ENCODE data around the gene SPINDOC. TPM values are rescaled to one million over a fixed set of nuclear protein-coding genes. Genes with fewer than 3 reads are reported as not detected.
A peak's percentile ranks its signal among the peaks of the same experiment; 100 is the strongest.
"Not testable (repeated sequence)": the region's sequence is repeated elsewhere in the genome, so short reads cannot be mapped to it uniquely, and the experiment has no call there.

The SPINDOC gene
- total RNA-seq, 2 donors from 2014 or later: 11.8 to 15.1 TPM

DNA sequence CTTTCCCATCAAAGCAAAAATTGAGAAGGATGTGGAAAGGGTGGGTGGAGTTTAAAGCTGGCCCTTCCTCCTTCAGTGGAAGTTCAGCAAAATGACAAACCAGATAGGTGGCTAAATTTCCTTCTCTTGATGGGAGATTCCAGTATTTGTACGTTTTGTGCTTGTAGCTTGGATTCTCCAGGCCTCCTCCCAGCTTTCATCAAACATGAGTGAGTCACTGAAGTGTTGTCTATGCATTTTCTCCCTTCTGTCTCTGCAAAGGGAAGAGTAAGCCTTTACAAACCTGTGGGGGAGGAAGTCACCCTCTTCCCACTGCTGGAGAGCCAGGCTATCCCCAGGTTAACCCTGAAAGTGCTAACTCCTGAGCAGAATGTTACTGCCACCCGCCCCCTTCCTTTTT is 32.0 kb downstream of the SPINDOC start:
- peak; percentile 43 for DNase-seq (ENCODE audit: low spot score)
- intact Hi-C loops (cut with DNase I): no loop called here

DNA sequence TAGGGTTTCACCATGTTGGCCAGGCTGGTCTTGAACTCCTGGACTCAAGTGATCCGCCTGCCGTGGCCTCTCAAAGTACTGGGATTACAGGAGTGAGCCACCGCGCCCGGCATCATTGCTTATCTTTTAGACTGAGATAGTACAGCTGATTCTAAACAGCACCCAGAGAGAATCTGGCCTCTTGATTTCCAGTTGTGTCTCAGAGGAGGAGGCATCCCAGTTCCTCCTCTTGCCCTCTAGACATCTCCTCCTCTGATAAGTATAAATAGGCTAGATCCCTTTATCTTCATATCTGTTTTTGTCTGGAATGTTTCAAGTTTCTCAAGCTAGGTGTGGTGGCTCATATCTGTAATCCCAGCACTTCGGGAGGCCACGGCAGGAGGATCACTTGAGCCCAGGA is 32.7 kb downstream of the SPINDOC start:
- DNase-seq (ENCODE audit: low spot score): peak; percentile 49
- intact Hi-C loops (cut with DNase I): no loop called here

DNA sequence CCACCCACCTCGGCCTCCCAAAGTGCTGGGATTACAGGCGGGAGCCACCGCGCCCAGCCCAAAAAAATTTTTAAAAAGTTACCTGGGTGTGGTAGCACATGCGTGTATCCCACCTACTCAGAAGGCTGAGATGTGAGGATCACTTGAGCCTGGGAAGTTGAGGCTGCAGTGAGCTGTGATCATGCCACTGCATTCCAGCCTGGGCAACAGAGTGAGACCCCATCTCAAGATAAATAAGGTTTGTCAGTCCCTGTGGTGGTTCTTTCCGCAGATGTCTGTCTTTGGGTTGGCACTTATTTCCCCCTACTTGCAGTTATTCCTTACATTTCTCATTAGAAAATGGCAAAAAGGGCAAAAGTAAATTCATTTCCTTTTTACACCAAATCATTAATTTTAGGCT is 33.6 kb downstream of the SPINDOC start:
- intact Hi-C loops (cut with DNase I): no loop called here
- DNase-seq (ENCODE audit: low spot score): peak; percentile 4

DNA sequence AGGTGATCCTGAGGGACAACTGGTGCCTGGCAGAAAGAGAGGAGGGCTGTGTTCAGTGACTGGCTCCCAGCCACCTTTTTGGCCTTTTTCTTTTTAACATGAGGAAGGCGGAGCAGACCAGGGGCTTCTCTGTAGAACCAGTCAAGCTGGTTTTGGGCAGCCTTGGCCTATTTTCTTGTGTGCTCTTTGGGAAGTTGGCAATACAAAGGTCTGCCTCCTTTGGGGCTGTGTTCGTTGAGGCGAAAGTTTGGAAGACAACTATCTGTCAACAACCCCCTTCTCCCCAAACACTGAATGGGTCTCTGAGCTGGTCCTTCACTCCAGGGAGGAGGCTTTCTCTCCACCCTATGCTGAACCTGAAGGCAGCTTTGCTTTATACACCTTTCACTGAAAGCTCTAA is 34.1 kb downstream of the SPINDOC start:
- intact Hi-C loops (cut with DNase I): no loop called here
- no peak for DNase-seq (ENCODE audit: low spot score)

DNA sequence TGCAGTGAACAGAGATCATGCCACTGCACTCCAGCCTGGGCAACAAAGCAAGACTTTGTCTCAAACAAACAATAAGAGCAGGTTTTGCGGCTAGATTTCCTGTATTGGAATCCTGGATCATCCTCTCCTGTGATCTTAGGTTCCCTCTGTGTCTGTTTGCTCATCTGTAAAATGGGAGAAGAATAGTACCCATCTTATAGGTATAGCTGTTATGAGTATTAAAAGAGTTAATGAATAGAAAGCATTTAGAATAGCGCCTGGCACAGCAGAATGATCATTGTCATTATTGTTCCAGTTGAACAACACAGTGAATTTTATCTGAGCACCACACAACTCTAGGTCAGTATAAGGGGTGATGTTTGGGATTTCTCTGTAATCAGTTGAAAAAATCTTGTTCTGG is 36.4 kb downstream of the SPINDOC start:
- no peak for DNase-seq (ENCODE audit: low spot score)
- intact Hi-C loops (cut with DNase I): no loop called here

DNA sequence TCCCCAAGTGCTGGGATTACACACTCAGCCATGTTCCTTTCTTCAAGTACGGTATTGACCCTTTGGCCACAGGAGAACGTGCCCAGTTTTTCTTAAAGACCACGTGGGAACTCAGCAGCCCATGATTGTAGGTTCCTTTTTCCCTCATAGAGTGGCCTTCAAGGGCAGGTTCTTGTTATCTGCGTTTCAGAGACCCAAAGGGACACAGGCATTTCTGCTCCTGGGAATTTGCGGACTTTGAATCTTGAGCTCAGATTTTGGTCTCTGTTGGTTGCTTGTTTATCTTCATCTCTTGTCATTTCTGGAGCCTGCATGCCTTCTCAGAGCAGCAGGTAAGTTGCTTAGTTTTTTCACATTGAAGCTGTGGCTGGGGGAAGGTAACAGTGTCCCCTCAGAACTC is 37.7 kb downstream of the SPINDOC start:
- DNase-seq (ENCODE audit: low spot score): peak; percentile 3

DNA sequence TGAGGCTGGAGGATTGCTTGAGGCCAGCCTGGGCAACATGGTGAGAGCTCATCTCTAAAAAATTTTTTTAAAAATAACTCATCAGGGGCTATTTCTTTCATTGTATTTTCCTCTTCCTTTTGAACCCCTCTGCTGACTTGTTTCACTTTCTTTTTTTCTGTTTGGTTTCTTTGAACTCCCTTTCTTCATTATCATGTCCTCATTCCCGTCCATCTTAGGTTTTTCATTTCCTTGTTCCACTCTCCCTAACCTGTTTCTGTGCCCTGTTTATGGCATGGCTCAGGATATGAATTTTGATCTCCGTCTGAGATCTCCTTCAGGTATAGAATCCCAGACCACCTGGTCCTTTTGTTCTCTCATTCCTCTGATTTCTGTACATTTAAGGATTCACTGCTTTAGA is 38.1 kb downstream of the SPINDOC start:
- intact Hi-C loops (cut with DNase I): no loop called here
- peak; percentile 9 for DNase-seq (ENCODE audit: low spot score)

More for the DNA sequence above, 37.7 kb downstream of the SPINDOC start:
- intact Hi-C loops (cut with DNase I): no loop called here

DNA sequence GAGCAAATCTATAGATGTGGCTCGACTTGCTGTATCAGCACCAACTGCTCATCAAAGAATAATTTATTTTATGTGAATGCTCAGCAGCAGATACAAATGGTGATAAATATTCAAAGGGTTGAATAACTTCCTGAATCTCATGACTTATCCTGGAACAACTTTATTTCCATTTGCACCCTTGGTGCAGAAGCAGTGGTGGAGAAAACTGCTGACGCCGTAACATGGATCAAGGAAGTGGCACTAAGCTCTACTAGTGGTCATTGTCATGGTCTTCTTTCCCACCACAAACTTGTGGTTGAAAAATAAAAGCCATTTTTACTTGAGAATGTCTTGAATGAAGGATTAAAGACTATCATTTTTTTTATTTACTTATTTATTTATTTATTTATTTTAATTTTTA is 40.2 kb downstream of the SPINDOC start:
- DNase-seq (ENCODE audit: low spot score): no peak
- intact Hi-C loops (cut with DNase I): no loop called here

DNA sequence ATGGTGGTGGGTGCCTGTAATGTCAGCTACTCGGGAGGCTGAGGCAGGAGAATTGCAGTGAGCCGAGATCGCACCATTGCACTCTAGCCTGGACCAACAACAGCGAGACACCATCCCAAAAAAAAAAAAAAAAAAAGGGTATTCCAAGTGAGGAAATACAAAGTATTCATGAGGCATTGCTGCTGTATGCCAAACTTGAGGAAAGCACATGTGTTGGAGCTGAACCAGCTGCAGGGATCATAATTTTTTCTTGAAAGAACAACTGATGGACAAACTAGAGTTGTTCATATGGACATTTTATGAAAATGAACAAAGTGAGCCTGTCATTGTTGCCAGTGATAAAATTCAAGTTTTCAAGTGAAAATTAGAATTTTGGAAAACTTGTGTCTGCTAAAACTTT is 41.4 kb downstream of the SPINDOC start:
- no peak for DNase-seq (ENCODE audit: low spot score)
- intact Hi-C loops (cut with DNase I): no loop called here

DNA sequence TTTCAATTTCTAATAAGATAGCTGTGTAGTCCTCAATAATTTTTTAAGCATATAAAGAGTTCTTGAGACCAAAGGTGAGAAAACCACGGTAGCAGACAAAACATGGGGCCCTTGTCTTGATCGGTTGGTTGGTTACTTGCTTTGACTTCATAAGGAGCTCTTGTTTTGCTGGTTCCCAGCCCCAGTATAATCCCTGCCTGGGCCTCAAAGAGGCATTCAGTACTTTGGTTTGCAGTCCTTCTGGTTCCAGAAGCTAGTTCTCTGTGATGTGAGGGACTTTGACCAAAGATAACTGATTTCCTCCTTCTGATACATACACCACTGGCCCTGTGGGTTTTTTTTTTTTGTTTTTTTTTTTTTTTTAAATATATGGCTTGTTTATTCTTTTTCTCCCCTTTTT is 42.7 kb downstream of the SPINDOC start:
- peak; percentile 1 for DNase-seq (ENCODE audit: low spot score)
- intact Hi-C loops (cut with DNase I): no loop called here

DNA sequence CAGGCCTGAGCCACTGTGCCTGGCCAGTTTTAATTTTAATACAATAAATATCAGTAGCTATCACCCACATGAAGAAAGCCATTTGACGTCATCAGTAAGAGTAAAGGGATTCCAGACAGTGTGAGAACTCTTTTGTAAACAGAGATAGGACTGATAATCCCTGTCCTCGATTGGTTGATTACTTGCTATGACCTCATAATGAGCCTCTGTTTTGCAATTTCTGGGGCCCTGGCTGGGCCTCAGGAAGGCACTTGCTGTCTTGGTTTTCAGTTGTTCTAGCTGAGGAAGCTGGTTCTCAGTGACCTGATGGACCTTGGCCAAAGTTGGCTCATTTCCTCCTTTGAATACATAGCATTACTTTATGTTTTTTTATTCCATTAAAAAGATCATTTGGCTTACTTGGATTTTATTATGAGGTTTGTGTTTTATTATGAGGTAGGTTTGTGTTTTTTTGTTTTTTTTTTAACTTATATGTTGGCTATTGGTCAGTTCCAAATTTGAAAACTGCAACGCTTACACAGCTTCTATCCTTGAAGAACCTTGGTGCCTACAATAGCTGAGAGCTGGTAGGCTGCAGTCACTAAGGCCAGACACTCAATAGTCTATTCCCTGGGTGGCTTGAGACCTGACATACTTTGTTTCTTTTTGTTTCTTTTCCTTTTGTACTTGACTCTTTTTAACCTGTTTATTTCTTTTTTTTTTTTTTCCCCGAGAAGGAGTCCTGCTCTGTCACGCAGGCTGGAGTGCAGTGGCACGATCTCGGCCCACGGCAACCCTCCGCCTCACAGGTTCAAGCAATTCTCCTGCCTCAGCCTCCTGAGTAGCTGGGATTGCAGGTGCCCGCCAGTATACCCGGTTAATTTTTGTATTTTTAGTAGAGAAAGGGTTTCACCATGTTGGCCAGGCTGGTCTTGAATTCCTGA is 45.6 kb downstream of the SPINDOC start:
- DNase-seq (ENCODE audit: low spot score): peak; percentile 82

DNA sequence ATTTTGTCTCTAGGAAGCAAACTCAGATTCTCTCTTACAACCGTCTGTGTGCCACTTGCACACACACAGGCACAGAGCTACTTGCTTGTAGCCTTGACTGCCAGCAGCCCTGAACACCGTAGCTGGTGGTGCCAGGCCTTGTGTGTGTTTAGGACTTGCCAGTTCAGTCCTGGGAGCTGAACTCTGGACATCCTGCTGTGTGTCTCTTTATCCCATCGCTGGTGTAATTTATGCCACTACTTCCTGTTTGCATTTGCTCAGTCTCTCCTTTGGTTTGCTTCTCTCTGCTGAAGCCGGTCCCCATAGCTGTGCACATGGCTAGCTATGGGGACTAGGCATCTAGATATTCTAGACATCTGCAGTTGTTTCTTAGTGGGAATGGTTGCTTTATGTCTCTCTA is 49.7 kb downstream of the SPINDOC start:
- peak; percentile 35 for DNase-seq (ENCODE audit: low spot score)
- intact Hi-C loops (cut with DNase I): no loop called here

More for the DNA sequence above, 45.6 kb downstream of the SPINDOC start:
- intact Hi-C loops (cut with DNase I): no loop called here

DNA sequence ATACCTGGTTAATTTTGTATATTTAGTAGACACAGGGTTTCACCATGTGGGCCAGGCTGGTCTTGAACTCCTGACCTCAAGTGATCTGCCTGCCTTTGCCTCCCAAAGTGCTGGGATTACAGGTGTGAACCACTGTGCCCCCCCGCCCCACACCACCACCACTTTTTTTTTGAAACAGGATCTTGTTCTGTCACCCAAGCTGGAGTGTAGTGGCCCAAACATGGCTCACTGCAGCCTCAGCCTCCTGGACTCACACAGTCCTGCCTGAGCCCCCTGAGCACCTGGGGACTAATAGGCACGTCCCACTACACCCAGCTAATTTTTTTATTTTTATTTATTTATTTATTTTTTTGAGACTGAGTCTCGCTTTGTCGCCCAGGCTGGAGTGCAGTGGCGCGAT is 50.4 kb downstream of the SPINDOC start:
- intact Hi-C loops (cut with DNase I): not testable (repeated sequence)
- DNase-seq (ENCODE audit: low spot score): peak; percentile 29

DNA sequence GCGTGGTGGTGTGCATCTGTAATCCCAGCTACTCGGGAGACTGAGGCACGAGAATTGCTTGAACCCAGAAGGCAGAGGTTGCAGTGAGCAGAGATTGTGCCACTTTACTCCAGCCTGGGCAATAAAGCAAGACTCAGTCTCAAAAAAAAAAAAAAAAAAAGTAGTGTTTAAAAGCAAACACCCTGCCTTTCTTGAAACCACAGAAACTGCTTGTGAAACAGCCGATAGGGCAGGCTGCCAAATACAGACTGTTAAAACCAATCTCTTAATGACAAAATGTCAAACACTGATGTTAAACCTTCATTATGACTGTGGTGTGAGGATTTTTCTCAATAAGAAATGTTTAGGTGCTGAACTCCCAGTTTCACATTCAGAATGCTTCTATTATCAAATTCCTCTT is 53.0 kb downstream of the SPINDOC start:
- intact Hi-C loops (cut with DNase I): no loop called here
- peak; percentile 87 for DNase-seq (ENCODE audit: low spot score)

DNA sequence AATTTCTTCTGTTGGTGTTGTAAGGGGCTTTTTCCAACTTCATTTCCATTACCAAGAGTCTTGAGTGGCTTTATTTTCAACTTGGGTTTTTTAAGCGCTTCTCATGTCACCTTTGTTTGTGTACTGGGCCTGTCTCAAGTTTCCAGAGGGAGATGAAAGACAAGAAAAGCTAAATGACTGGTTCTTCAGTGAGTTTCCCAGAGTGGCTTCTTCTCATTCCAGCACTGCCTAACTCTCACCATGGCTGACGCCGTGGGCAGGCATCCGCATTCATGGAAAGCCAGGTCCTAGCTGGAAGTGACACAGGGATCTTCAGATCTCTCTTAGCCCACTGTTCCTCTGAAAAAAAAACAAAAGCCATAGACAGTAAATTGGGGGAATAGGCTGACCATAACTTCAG is 54.3 kb downstream of the SPINDOC start:
- intact Hi-C loops (cut with DNase I): no loop called here
- peak; percentile 43 for DNase-seq (ENCODE audit: low spot score)

DNA sequence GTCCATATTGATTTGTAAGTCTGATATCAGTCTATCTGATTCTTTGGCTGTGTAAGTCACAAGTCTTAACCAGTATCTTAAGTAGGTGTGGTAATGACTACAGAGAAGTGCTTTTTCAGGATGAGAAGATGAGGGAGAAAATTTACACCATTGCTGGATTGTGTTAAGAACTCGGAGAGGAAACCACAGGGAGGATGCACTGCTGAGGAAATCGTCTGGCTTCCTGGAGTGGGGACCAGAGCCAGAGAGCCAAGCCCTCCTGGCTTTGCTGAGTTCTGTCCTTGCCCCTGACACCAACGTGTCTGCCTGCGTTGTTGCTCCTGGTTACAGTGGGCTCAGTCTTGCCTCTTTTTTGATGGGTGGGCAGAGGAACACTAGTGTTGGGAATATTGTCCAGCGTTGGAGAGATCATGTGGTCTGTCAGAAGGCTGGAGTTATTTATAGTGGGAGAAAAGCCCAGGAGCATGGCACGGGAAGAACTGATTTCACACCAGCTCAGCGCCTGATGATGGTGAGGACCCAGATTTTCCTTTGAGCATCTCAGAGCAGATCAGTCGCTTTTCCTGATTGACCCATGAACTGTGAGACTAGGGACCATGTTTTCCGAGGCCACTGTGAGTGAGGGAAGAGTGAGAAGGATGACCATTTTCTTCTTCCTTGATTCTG is 55.3 kb downstream of the SPINDOC start:
- DNase-seq (ENCODE audit: low spot score): peak; percentile 31
- intact Hi-C loops (cut with DNase I): no loop called here

DNA sequence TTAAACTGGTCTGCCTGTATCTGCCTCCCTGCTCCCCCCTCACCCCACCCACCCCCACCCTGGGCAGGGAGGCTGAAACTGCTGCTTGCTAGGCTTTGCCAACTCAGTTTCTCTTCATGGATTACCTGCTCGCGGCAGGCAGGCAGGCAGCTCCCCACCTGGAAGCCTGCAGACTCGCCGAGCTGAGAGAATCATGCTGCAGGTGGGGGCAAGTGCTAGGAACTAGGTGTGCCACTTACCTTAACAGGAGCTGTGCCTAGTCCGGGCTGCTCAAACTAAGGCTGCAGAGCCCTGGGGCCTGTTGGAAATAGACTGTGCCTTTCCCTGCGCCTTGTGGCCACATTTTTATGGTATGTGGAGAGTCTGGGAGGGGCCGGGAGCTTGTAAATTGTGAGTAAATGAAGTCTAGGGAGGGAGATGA is 55.9 kb downstream of the SPINDOC start:
- peak; percentile 45 for DNase-seq (ENCODE audit: low spot score)
- intact Hi-C loops (cut with DNase I): no loop called here

DNA sequence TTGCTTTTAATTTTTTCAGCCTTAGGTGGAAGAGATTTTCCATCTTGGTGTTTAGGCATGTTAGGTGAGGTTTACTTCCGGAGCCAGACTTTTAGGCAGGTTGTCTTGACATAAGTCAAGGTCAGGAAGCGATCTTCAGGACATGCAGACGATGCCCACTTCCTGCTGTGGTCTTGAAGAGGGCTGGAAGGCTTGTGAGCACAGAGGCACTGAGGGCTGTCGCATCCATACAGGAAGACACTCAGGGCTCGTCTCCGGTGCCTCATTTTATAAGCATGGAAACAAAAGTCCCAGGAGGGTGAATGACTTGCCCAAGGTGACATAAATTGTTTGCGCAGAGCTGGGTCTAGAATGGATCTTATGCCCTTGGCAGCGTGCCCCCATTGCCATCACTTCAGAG is 56.4 kb downstream of the SPINDOC start:
- intact Hi-C loops (cut with DNase I): no loop called here
- peak; percentile 46 for DNase-seq (ENCODE audit: low spot score)

DNA sequence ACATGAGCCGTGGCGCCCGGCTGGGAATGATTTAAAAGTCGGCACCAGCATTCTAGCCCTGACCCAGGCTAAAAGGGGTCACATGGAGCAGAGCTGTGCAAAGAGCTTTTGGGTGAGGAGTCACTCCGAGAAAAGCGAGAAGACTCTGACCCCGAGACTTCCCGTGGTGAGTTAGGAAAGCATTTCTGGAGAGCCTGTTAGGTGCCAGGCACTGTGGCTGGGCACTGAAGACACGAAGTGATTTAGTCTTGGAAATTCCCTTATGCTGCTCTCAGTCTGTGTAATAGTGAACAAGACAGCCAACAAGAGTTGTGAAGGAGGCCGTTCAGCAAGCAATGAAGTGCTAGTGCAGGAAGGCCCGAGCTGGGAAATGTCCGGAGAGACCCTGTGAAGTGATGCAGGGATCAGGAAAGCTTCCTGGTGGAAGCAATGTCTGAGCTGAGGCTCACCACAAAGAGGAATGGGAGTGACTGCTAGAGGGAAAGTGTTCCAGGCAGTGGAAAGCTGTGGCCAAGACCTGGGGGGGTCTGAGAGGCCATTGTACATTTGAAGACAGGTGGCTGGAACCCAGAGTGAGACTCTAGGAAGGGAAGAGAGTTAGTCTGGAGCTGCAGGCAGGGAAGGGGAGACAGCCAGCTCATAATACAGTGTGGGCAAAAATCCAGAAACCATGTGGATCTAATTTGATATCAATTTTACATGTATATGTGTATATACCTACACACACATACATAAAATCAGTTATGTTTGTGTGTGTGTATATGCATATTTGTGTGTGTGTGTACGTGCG is 57.3 kb downstream of the SPINDOC start:
- DNase-seq (ENCODE audit: low spot score): peak; percentile 30
- intact Hi-C loops (cut with DNase I): no loop called here

All from posterior vena cava (tissue), 2 donors.